Measurements from ENCODE around the gene CNKSR1.

Gene CNKSR1

DNA sequence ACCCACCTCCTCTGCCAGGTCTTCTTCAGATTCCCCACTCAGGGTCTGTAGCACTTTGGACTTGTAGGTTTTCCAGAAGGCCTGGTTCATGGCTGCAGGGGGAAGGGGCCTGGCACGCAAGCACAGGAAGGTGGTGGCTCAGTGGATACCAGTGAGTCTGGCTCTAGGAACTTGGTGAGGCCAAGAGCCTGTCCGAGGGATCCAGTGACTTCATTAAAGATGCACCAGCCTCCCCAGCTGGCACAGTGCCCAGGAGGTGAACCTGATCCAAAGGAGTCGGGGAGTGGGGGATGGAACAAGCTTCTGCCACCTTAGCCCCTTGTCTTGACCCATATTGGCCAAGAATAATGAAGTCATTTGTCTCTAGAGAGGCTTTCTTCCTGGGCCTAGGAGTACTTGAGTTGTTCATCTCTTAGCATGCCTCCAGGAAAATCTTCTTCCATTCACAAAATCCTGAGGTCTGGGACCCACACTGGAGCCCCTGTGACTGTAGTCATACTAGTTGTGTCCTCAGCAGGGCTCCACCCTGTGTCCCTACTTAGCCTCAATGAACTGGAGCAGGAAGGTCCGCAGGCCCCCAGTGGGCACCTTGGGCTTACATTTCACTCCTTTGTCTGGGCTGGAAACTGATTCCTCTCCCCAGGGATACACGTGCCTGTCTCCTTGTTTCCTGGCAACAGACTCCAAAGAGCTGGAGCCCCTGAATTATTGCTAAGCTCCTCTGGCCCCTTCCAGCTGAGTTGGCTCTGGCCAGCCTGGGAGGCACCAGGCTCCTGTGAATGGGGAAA, 8.7 kb upstream of the CNKSR1 start, which contains the start of gene C1orf232:
Gene C1orf232 (minus strand): TSS at position 554 of the 788 bp plus-strand sequence. CDS start 464 bp downstream, at position 90.
- DNase-seq (ENCODE audit: insufficient read length, low spot score): no peak
- TF ChIP-seq CTCF (IDR thresholded peaks at IDR 0.05; ENCODE audit: insufficient read depth, missing control alignments): no peak
- no peak for FAIRE-seq

GRCh38 chr1:26169198-26169554, 8.1 kb upstream of the CNKSR1 start:
- TF ChIP-seq CTCF (IDR thresholded peaks at IDR 0.05; ENCODE audit: insufficient read depth, missing control alignments): no peak
- FAIRE-seq (no peak), DNase-seq (ENCODE audit: insufficient read length, low spot score) (no peak)

GRCh38 chr1:26169669-26170471, 7.4 kb upstream of the CNKSR1 start, which contains the start of gene ZNF593:
Gene ZNF593 (plus strand): TSS chr1:26169908. CDS start chr1:26169984, 76 bp downstream.
- DNase-seq (ENCODE audit: insufficient read length, low spot score) (peak; percentile 83), FAIRE-seq (no peak)
- peak; percentile 77 for TF ChIP-seq CTCF (IDR thresholded peaks at IDR 0.05; ENCODE audit: insufficient read depth, missing control alignments)

- FAIRE-seq: no peak
- DNase-seq (ENCODE audit: insufficient read length, low spot score): no peak
- no peak for TF ChIP-seq CTCF (IDR thresholded peaks at IDR 0.05; ENCODE audit: insufficient read depth, missing control alignments)
Measured at GRCh38 chr1:26170472-26170821, 6.8 kb upstream of the CNKSR1 start.

- no peak for TF ChIP-seq CTCF (IDR thresholded peaks at IDR 0.05; ENCODE audit: insufficient read depth, missing control alignments)
- FAIRE-seq: no peak
- DNase-seq (ENCODE audit: insufficient read length, low spot score): no peak
Measured at GRCh38 chr1:26171084-26172072, 5.9 kb upstream of the CNKSR1 start, which contains the start of gene ZNF593OS. Gene ZNF593OS (minus strand): TSS chr1:26171832. CDS start chr1:26171661, 171 bp downstream.

GRCh38 chr1:26175346-26175745, 1.9 kb upstream of the CNKSR1 start:
- FAIRE-seq (no peak), DNase-seq (ENCODE audit: insufficient read length, low spot score) (no peak)
- TF ChIP-seq CTCF (IDR thresholded peaks at IDR 0.05; ENCODE audit: insufficient read depth, missing control alignments): no peak
